IMR-90 (cell line): ENCODE measurements around the gene EPB41L2. TPM values are rescaled to one million over a fixed set of nuclear protein-coding genes. Genes with fewer than 3 reads are reported as not detected.

ENCODE experiments used
- ATAC-seq: fragments of 200-7000 bp; cut with Tn5 transposase; 2 replicates; pipeline ENCODE4 v1.9.1; 2020; ENCODE audit warnings: low read depth, mild to moderate bottlenecking, moderate library complexity
- BruUV-seq: library from RNA; stranded (reverse); fragments of 400-500 nt; replicated peaks from 2 replicates; lab custom pipeline; 2021; lab: Mats Ljungman, UMichigan
- CTCF ChIA-PET: fragments of 300-600 bp; formaldehyde crosslinking; extraction: SDS; loops from one replicate; lab custom pipeline; 2021; ENCODE audit warnings: antibody characterized with exemption; lab: Yijun Ruan, JAX
- POLR2A ChIA-PET: fragments of 300-600 bp; sonication (Branson Sonifier 250); formaldehyde crosslinking; loops from one replicate; lab custom pipeline; 2022; ENCODE audit warnings: antibody characterized with exemption; ENCODE audit not compliant: unreplicated experiment; lab: Charles Lee
- DNase-seq: peaks from one replicate; pipeline ENCODE4 v3.0.0; 2013
- H2AFZ ChIP-seq: replicated peaks from 2 replicates; pipeline ENCODE3; 2013; ENCODE audit warnings: low read length, mild to moderate bottlenecking; ENCODE audit not compliant: poor library complexity
- H2AK5ac ChIP-seq: 2 replicates; pipeline ENCODE4 v1.6.1; 2013; ENCODE audit warnings: low read depth, low read length, inconsistent platforms
- H2AK9ac ChIP-seq: replicated peaks from 2 replicates; pipeline ENCODE3; 2013; ENCODE audit warnings: mild to moderate bottlenecking, low read depth, low read length, moderate library complexity; ENCODE audit not compliant: poor library complexity
- H2BK120ac ChIP-seq: 2 replicates; pipeline ENCODE4 v1.6.1; 2013; ENCODE audit warnings: low read depth, low read length, inconsistent platforms
- H2BK15ac ChIP-seq: 3 replicates; pipeline ENCODE4 v1.6.1; 2013; ENCODE audit warnings: low read depth, low read length, inconsistent platforms
- H2BK20ac ChIP-seq: 2 replicates; pipeline ENCODE4 v1.6.1; 2013; ENCODE audit warnings: low read depth, mild to moderate bottlenecking, inconsistent platforms, low read length, moderate library complexity
- H2BK5ac ChIP-seq: 2 replicates; pipeline ENCODE4 v1.6.1; 2013; ENCODE audit warnings: mild to moderate bottlenecking, low read depth, low read length, inconsistent platforms; ENCODE audit not compliant: poor library complexity, severe bottlenecking
- H3K14ac ChIP-seq: replicated peaks from 2 replicates; pipeline ENCODE4 v1.6.1; 2013; ENCODE audit warnings: low read depth, low read length, inconsistent platforms
- H3K18ac ChIP-seq: 2 replicates; pipeline ENCODE4 v1.6.1; 2013; ENCODE audit warnings: low read depth, low read length, control low read depth
- H3K23ac ChIP-seq: 2 replicates; pipeline ENCODE4 v1.6.1; 2013; ENCODE audit warnings: low read depth, low read length, inconsistent platforms
- H3K27ac ChIP-seq: 2 replicates; pipeline ENCODE4 v1.5.1; 2013; ENCODE audit warnings: mild to moderate bottlenecking, control low read depth, low read length; ENCODE audit not compliant: insufficient read depth
- H3K27me3 ChIP-seq: 2 replicates; pipeline ENCODE4 v1.6.1; 2013; ENCODE audit warnings: low read length; ENCODE audit not compliant: control insufficient read depth, insufficient read depth
- H3K36me3 ChIP-seq: 2 replicates; pipeline ENCODE4 v1.6.1; 2013; ENCODE audit warnings: low read length, mixed read lengths; ENCODE audit not compliant: control insufficient read depth, insufficient read depth
- H3K4ac ChIP-seq: 2 replicates; pipeline ENCODE4 v1.6.1; 2013; ENCODE audit warnings: low read depth, low read length, inconsistent platforms
- H3K4me1 ChIP-seq: 2 replicates; pipeline ENCODE4 v1.6.1; 2013; ENCODE audit warnings: low read length, mixed read lengths; ENCODE audit not compliant: control insufficient read depth, insufficient read depth
- H3K4me2 ChIP-seq: 2 replicates; pipeline ENCODE4 v1.6.1; 2013; ENCODE audit warnings: low read depth, mild to moderate bottlenecking, control low read depth, low read length, moderate library complexity
- H3K4me3 ChIP-seq: 2 replicates; pipeline ENCODE4 v1.5.1; 2013; ENCODE audit warnings: low read depth, mild to moderate bottlenecking, control low read depth, low read length, moderate library complexity; ENCODE audit not compliant: insufficient read depth
- H3K56ac ChIP-seq: 2 replicates; pipeline ENCODE4 v1.6.1; 2013; ENCODE audit warnings: low read length, inconsistent platforms; ENCODE audit not compliant: insufficient read depth; ENCODE audit errors: extremely low read depth
- H3K79me1 ChIP-seq, 2 experiments: 2 replicates each; pipeline ENCODE4 v1.6.1; 2013; ENCODE audit warnings: low read length in 2 of 2, inconsistent platforms in 1 of 2, low read depth in 1 of 2
- H3K9ac ChIP-seq: 2 replicates; pipeline ENCODE4 v1.6.1; 2013; ENCODE audit warnings: low read depth, low read length, control low read depth
- H3K9me1 ChIP-seq: 2 replicates; pipeline ENCODE4 v1.6.1; 2013; ENCODE audit warnings: low read length, inconsistent platforms; ENCODE audit not compliant: insufficient read depth
- H3K9me3 ChIP-seq: 2 replicates; pipeline ENCODE4 v1.6.1; 2013; ENCODE audit warnings: low read length; ENCODE audit not compliant: control insufficient read depth, insufficient read depth
- H4K20me1 ChIP-seq: 2 replicates; pipeline ENCODE4 v1.6.1; 2013; ENCODE audit warnings: low read length, inconsistent platforms; ENCODE audit not compliant: insufficient read depth
- H4K5ac ChIP-seq: 2 replicates; pipeline ENCODE4 v1.6.1; 2013; ENCODE audit warnings: mild to moderate bottlenecking, low read depth, low read length, control low read depth
- H4K8ac ChIP-seq, 2 experiments: 2 replicates each; pipeline ENCODE4 v1.6.1; 2013; ENCODE audit warnings: low read depth in 2 of 2, low read length in 2 of 2, control low read depth in 1 of 2, inconsistent platforms in 1 of 2
- H4K91ac ChIP-seq: 2 replicates; pipeline ENCODE4 v1.6.1; 2013; ENCODE audit warnings: low read depth, low read length, inconsistent platforms; ENCODE audit not compliant: insufficient read depth
- CEBPB ChIP-seq: IDR thresholded peaks from 2 replicates; pipeline ENCODE4 v1.6.1; 2012; ENCODE audit warnings: low read depth, low read length, improper control_type of control experiment
- CHD1 ChIP-seq: IDR thresholded peaks from 2 replicates; pipeline ENCODE4 v1.6.1; 2012; ENCODE audit warnings: low read depth, low read length, improper control_type of control experiment
- MAFK ChIP-seq: IDR thresholded peaks from 2 replicates; pipeline ENCODE4 v1.6.1; 2012; ENCODE audit warnings: low read depth, low read length, improper control_type of control experiment
- MAZ ChIP-seq: IDR thresholded peaks from 2 replicates; pipeline ENCODE4 v1.6.1; 2012; ENCODE audit warnings: low read depth, mild to moderate bottlenecking, low read length, improper control_type of control experiment, moderate library complexity, borderline replicate concordance
- MXI1 ChIP-seq: IDR thresholded peaks from 2 replicates; pipeline ENCODE4 v1.6.1; 2012; ENCODE audit warnings: low read depth, mild to moderate bottlenecking, low read length, moderate library complexity, borderline replicate concordance
- NFE2L2 ChIP-seq: fragments of 150-350 bp; IDR thresholded peaks from 2 replicates; pipeline ENCODE4 v1.6.1; 2016; ENCODE audit warnings: low read depth, mild to moderate bottlenecking, low read length
- POLR2A ChIP-seq: IDR thresholded peaks from 2 replicates; pipeline ENCODE4 v1.6.1; 2012; ENCODE audit warnings: mild to moderate bottlenecking, low read depth, low read length
- RAD21 ChIP-seq: IDR thresholded peaks from 2 replicates; pipeline ENCODE4 v1.6.1; 2012; ENCODE audit warnings: low read length, improper control_type of control experiment
- RFX5 ChIP-seq: IDR thresholded peaks from 2 replicates; pipeline ENCODE4 v1.8.0; 2012; ENCODE audit warnings: low read depth, mild to moderate bottlenecking, low read length, moderate library complexity
- WGBS, 2 experiments: methylation state at CpG; one replicate each; pipeline versions ENCODE4 v1.1.5 to v1.1.7; 2013; ENCODE audit warnings: missing lambda C conversion rate in 2 of 2; ENCODE audit not compliant: insufficient read length in 1 of 2; ENCODE audit errors: extremely low coverage in 2 of 2; 5-methylcytosine and 5-hydroxymethylcytosine counted together
- dilution Hi-C: fragments of 300-500 bp; cut with HindIII; formaldehyde crosslinking; loops from one replicate; pipeline ENCODE4 v1.14.3; 2018; ENCODE audit warnings: low sequenced_read_pairs; ENCODE audit not compliant: unreplicated experiment
- in situ Hi-C: fragments of 300-500 bp; cut with MboI; formaldehyde crosslinking; loops from 3 replicates; pipeline ENCODE4 v1.14.3; 2019; ENCODE audit warnings: low sequenced_read_pairs, inconsistent platforms, mixed read lengths
- intact Hi-C: fragments of 100-400 bp; cut with micrococcal nuclease; formaldehyde crosslinking; loops from 2 replicates; pipeline ENCODE4 v1.10.0; 2022
- polyA plus RNA-seq, 3 experiments: library from polyadenylated mRNA; depleted of rRNA; stranded (reverse); fragments of >200 nt; gene quantifications; 2 replicates each; pipeline ENCODE4 v1.2.3, GENCODE V29; 2012; ENCODE audit warnings: low replicate concordance in 1 of 3
- total RNA-seq: library from RNA; depleted of rRNA; stranded (reverse); fragments of >200 nt; gene quantifications from 2 replicates; pipeline ENCODE4 v1.2.3, GENCODE V29; 2012
- TF ChIP-seq, protein P1 (sequence below): fragments of 150-350 bp; IDR thresholded peaks from 2 replicates; pipeline ENCODE4 v1.6.1; 2016; ENCODE audit warnings: low read depth, mild to moderate bottlenecking, low read length, moderate library complexity, borderline replicate concordance

Gene EPB41L2
- total and polyA plus RNA-seq, 2 of the 4 experiments (the other 2 are of a cell fraction), result 85.7 to 99.8 TPM

DNA sequence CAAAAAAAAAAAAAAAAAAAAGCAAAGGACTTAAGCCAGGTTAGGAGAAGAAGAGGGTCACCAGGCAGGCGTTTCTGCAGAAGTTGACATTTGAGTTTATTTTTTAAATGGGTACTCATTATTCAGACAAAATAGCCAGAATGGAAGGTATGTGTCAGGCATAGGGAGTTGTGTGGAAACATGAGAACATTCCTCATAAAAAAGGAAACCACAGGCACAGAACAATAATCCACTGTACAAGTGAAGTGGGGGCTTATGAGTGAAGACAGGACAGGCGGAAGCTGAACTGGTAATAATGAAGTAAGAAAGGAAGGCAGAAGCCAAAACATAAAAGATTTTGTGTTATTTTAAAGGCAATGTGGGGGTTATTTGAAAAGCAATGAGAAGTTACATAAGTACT lies 104.6 kb downstream of the EPB41L2 start:
- Histone ChIP-seq H3K36me3 (peaks cover 12% of the 10 kb centered on the region), H3K9me1 (peaks cover 9% of the 10 kb centered on the region), H3K4ac (no peak overlapping the region), H2BK15ac (no peak overlapping the region), H3K27me3 (no peaks in the 10 kb centered on the region), H4K20me1 (peaks cover 42% of the 10 kb centered on the region; the same call in 1 of the 2 replicates), H3K4me2 (no peak overlapping the region), H3K27ac (no peak overlapping the region), H2AK5ac (no peak overlapping the region), H2AK9ac (no peak overlapping the region), H3K23ac (no peak overlapping the region), H3K9me3 (no peaks in the 10 kb centered on the region), H3K79me1 (peaks cover 55 to 71% of the 10 kb centered on the region in 2 experiments), H2BK5ac (no peak overlapping the region), H2BK20ac (no peak overlapping the region), H4K8ac (no peak overlapping the region), H4K91ac (no peak overlapping the region), H3K4me3 (no peak overlapping the region), H4K5ac (no peak overlapping the region), H3K9ac (no peak overlapping the region), H3K4me1 (peaks cover 7% of the 10 kb centered on the region), H3K56ac (no peak overlapping the region), H3K14ac (no peak overlapping the region), H2AFZ (no peak overlapping the region), H2BK120ac (no peak overlapping the region), H3K18ac (no peak overlapping the region)
- intact Hi-C loops, result no loop called here
- no CpG with 5 or more reads among the region's 2 CpGs for WGBS, 2 experiments
- ChIA-PET POLR2A (no interaction called here), CTCF (no interaction called here)
- dilution Hi-C loops, result no loop called here
- TF ChIP-seq MAZ (no peak), POLR2A (no peak), MXI1 (no peak), CEBPB (no peak), CHD1 (no peak), RAD21 (no peak), RFX5 (no peak), MAFK (no peak), NFE2L2 (no peak)
- TF ChIP-seq, protein P1, sequence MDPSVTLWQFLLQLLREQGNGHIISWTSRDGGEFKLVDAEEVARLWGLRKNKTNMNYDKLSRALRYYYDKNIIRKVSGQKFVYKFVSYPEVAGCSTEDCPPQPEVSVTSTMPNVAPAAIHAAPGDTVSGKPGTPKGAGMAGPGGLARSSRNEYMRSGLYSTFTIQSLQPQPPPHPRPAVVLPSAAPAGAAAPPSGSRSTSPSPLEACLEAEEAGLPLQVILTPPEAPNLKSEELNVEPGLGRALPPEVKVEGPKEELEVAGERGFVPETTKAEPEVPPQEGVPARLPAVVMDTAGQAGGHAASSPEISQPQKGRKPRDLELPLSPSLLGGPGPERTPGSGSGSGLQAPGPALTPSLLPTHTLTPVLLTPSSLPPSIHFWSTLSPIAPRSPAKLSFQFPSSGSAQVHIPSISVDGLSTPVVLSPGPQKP, result no peak
- no TSS peak for BruUV-seq
- ATAC-seq (no peak), DNase-seq (peak; percentile 36)
- in situ Hi-C loops, result no loop called here
